Vagina (tissue), 2 donors: Measurements from ENCODE around the gene RPL32. TPM values are rescaled to one million over a fixed set of nuclear protein-coding genes. Genes with fewer than 3 reads are reported as not detected.

Experiments used
- DNase-seq, 2 donors: peaks; one replicate each; pipeline ENCODE4 v3.0.0-alpha.2; 2017; ENCODE audit errors: extremely low spot score in 2 of 2
- H3K27ac ChIP-seq: fragments of 200-600 bp; sonication (generic); one replicate; pipeline ENCODE4 v1.5.1; 2019
- H3K27me3 ChIP-seq: fragments of 200-600 bp; sonication (generic); one replicate; pipeline ENCODE4 v1.5.1; 2019
- H3K36me3 ChIP-seq, 2 donors: fragments of 200-600 bp; sonication (generic); one replicate each; pipeline ENCODE4 v1.5.1; 2017 to 2019
- H3K4me1 ChIP-seq: fragments of 200-600 bp; sonication (generic); one replicate; pipeline ENCODE4 v1.5.1; 2019
- H3K4me3 ChIP-seq, 2 donors: fragments of 200-600 bp; sonication (generic); 1 replicate in 1 of 2; 2 replicates in 1 of 2; pipeline ENCODE4 v1.5.1; 2016 to 2019
- H3K9me3 ChIP-seq: fragments of 200-600 bp; sonication (generic); one replicate; pipeline ENCODE4 v1.5.1; 2019
- POLR2A ChIP-seq, 2 donors: fragments of 450-650 bp; IDR thresholded peaks; one replicate each; pipeline ENCODE4 v1.6.1; 2017; ENCODE audit warnings: antibody characterized with exemption in 2 of 2, mild to moderate bottlenecking in 2 of 2, moderate library complexity in 2 of 2
- POLR2AphosphoS5 ChIP-seq, 2 donors: sonication (generic); formaldehyde crosslinking; IDR thresholded peaks; one replicate each; pipeline ENCODE4 v1.9.0; 2017; ENCODE audit warnings: antibody characterized with exemption in 2 of 2, mild to moderate bottlenecking in 2 of 2, low read depth in 1 of 2; ENCODE audit not compliant: insufficient read depth in 1 of 2
- intact Hi-C: fragments of 100-400 bp; cut with DNase I; formaldehyde crosslinking; loops from one replicate; pipeline ENCODE4 v1.15.1; 2023
- total RNA-seq: library from RNA; depleted of rRNA; stranded (reverse); fragments of >200 nt; gene quantifications from one replicate; pipeline ENCODE4 v1.2.3, GENCODE V29; 2016
- TF ChIP-seq, protein P1 (sequence below), 3 experiments: fragments of 450-650 bp in 2 of 3; fragments of 200-600 bp in 1 of 3; sonication (generic) in 1 of 3; IDR thresholded peaks; one replicate each; pipeline ENCODE4 v1.5.1; 2017 to 2019; ENCODE audit warnings: antibody characterized with exemption in 3 of 3, mild to moderate bottlenecking in 2 of 3, moderate library complexity in 2 of 3

RPL32 gene
- total RNA-seq, 1 donor from 2014 or later, result 2,085 TPM

DNA sequence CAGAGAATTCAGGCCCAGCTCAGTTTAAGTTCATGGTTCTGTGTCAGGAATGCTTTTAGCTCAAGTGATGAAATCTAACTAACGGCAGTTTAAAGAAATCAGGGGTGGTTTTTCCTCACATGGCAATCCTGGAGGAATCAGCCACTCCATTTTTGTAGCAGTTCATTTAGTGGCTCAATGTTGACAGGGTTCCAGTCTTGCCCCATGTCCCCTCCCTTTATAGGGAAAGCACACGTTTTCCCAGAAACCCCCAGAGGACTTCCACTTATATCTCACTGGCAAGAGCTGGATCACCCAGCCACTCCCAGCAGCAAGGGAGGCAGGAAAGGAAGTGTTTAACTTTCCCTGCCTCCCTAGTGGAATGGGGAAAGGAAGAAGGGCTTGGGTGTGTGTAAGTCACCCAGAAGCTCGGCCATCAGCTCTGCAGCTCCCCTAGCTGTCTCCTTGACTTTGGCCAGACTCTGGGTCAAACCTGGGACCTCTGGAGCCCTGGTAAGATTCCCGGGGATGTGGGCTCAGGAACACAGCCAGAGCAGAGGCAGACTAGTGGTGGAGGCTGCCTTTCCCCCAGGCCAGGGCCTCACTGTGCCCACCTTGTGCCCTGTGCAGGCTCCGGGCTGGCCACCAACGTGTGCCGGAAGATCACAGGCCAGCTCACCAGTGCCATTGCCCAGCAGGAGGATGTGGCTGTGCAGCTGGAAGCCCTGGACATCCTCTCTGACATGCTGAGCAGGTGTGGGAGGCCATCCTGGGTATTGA, 33.6 kb downstream of the RPL32 start:
- TF ChIP-seq POLR2A (IDR thresholded peaks at IDR 0.05) (no peak), POLR2AphosphoS5 (IDR thresholded peaks at IDR 0.05; ENCODE audit: insufficient read depth in 1 of 2, low read depth in 1 of 2) (no peak)
- TF ChIP-seq, protein P1, sequence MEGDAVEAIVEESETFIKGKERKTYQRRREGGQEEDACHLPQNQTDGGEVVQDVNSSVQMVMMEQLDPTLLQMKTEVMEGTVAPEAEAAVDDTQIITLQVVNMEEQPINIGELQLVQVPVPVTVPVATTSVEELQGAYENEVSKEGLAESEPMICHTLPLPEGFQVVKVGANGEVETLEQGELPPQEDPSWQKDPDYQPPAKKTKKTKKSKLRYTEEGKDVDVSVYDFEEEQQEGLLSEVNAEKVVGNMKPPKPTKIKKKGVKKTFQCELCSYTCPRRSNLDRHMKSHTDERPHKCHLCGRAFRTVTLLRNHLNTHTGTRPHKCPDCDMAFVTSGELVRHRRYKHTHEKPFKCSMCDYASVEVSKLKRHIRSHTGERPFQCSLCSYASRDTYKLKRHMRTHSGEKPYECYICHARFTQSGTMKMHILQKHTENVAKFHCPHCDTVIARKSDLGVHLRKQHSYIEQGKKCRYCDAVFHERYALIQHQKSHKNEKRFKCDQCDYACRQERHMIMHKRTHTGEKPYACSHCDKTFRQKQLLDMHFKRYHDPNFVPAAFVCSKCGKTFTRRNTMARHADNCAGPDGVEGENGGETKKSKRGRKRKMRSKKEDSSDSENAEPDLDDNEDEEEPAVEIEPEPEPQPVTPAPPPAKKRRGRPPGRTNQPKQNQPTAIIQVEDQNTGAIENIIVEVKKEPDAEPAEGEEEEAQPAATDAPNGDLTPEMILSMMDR (IDR thresholded peaks at IDR 0.05), result no peak
- no peaks in the 10 kb centered on the region for H3K9me3 ChIP-seq
- H3K27me3 ChIP-seq, result no peaks in the 10 kb centered on the region
- intact Hi-C loops, result no loop called here
- H3K27ac ChIP-seq, result no peak overlapping the region
- no peaks in the 10 kb centered on the region for H3K36me3 ChIP-seq
- peaks cover 18% of the 10 kb centered on the region for H3K4me1 ChIP-seq
- no peak overlapping the region for H3K4me3 ChIP-seq
- peak in 1 of 2 donors; percentile 77 for DNase-seq

DNA sequence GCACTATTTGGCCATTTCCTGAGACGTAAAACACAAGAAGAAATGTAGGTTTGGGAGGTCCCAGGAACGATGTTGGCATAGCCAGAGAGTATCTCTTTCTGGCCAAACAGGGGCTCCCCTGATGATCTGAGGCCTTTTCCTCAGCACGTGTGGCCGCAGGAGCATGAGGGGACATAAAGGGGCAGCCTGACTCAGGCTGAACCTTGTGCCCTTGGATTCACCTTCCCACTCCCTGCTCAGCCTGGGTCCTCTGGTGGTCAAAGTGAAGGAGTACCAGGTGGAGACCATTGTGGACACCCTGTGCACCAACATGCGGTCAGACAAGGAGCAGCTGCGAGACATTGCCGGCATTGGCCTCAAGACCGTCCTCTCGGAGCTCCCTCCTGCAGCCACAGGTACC, 34.3 kb downstream of the RPL32 start:
- TF ChIP-seq POLR2AphosphoS5 (IDR thresholded peaks at IDR 0.05; ENCODE audit: insufficient read depth in 1 of 2, low read depth in 1 of 2) (no peak), POLR2A (IDR thresholded peaks at IDR 0.05) (no peak)
- TF ChIP-seq, protein P1 (IDR thresholded peaks at IDR 0.05), result no peak
- peak in 1 of 2 donors; percentile 80 for DNase-seq

DNA sequence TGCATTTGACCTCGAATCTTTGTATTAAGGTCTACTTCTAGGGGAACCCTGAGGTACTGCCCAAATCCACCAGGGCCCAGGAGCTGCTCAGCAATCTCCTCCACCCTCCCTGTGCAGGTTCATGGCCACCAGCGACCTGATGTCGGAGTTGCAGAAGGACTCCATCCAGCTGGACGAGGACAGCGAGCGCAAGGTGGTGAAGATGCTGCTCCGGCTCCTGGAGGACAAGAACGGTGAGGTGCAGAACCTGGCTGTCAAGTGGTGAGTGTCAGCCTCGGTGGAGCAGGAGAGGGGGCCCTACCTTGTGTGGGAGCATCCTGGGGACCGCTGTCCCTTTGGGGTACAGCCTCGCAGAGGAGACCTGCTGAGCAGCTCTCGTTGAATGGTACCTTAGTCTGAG, 38.0 kb downstream of the RPL32 start:
- no peak for DNase-seq
- Histone ChIP-seq H3K4me1 (no peaks in the 10 kb centered on the region), H3K27me3 (no peaks in the 10 kb centered on the region), H3K27ac (no peak overlapping the region), H3K9me3 (no peaks in the 10 kb centered on the region), H3K4me3 (no peak overlapping the region), H3K36me3 (no peaks in the 10 kb centered on the region)
- TF ChIP-seq, protein P1 (IDR thresholded peaks at IDR 0.05), result no peak
- TF ChIP-seq POLR2AphosphoS5 (IDR thresholded peaks at IDR 0.05; ENCODE audit: insufficient read depth in 1 of 2, low read depth in 1 of 2) (no peak), POLR2A (IDR thresholded peaks at IDR 0.05) (no peak)
- intact Hi-C loops, result no loop called here

More for the DNA sequence above, 34.3 kb downstream of the RPL32 start:
- Histone ChIP-seq H3K27me3 (no peaks in the 10 kb centered on the region), H3K4me3 (no peak overlapping the region), H3K27ac (peak overlapping the region; percentile 27), H3K36me3 (no peaks in the 10 kb centered on the region), H3K4me1 (peaks cover 18% of the 10 kb centered on the region), H3K9me3 (no peaks in the 10 kb centered on the region)
- intact Hi-C loops, result no loop called here

DNA sequence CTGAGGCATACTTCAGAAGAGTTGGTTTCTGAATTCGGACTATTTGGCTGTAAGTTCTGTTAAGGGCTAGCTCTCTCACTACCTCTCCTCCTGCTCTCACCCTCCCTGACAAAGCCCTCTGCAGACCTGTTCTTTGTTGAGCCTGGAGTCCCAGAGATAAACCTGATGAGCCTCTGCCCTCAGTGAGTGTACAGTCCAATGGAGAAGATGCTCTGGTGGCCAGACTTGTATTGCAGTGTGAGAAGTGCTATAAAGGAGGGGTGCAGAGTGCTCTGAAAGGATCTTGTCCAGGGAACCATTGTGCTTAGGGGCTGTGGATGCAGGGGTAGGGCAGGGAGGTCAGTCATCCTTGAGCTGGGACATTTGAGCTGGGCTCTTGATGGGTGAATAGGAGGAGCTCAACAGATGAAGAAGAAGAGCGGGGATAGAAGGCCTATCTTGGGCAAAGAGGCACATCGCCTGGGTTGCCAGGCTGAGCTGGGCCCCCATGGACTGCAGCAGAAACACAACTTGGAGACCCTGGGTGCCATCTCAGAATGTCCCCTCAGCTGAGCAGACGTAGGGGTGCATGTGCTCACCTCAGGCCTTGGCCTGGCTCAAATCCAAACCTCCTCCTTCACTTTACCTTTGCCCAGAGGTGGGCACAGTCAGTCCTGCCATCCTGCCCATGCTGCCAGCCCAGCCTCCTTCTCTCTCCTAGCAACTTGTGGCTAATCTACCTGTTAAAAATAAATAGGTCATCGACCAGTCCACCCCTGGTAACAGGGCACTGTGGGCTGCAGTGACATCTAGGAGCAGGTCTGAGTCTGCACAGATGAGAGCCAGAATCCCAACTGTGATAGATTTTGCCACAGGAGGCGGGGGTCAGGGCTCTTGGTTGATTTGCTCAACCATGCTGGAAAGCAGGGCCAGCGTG, 41.6 kb downstream of the RPL32 start:
- H3K36me3 ChIP-seq, result no peaks in the 10 kb centered on the region
- no peaks in the 10 kb centered on the region for H3K9me3 ChIP-seq
- intact Hi-C loops, result no loop called here
- DNase-seq, result no peak
- H3K27me3 ChIP-seq, result no peaks in the 10 kb centered on the region
- peaks cover 13% of the 10 kb centered on the region for H3K4me1 ChIP-seq
- no peak overlapping the region for H3K27ac ChIP-seq
- TF ChIP-seq POLR2AphosphoS5 (IDR thresholded peaks at IDR 0.05; ENCODE audit: insufficient read depth in 1 of 2, low read depth in 1 of 2), result no peak
- TF ChIP-seq, protein P1 (IDR thresholded peaks at IDR 0.05), result no peak
- TF ChIP-seq POLR2A (IDR thresholded peaks at IDR 0.05), result no peak
- no peak overlapping the region for H3K4me3 ChIP-seq
